ENCODE measurements around the gene SCN2A. TPM values are rescaled to one million over a fixed set of nuclear protein-coding genes. Genes with fewer than 3 reads are reported as not detected.

Gene SCN2A
- total RNA-seq, 1 experiment from 2014 or later, result 0.24 TPM

DNA sequence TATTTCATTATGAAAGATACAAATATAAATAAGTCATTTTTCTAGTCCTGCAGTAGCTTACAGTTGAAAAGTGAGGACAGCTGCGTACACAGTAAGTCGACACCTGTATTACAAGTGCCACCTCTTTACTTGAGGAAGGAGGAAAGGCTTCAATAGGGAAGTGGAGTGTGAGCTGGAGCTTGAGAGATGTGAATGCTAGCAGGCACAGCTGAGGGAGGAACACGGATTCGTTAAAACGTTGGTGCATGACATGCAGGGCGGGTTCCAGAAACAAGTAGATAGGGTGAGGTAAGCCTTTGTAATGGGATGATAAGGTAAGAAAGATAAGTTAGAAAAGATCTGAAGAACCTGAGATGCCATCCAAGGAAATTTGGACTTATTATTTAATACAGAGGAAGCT is 132.1 kb downstream of the SCN2A start:
- Histone ChIP-seq H3K23ac (ENCODE audit: insufficient read length, low read depth, low read length) (no peak overlapping the region), H3K9me3 (ENCODE audit: control insufficient read depth, low read depth, low read length) (no peaks in the 10 kb centered on the region), H2AK5ac (ENCODE audit: insufficient read length, low read length) (no peak overlapping the region), H3K14ac (ENCODE audit: insufficient read depth, low read length) (no peak overlapping the region), H3T11ph (ENCODE audit: low read length) (no peak overlapping the region), H2BK120ac (ENCODE audit: low read depth, low read length, poor library complexity, severe bottlenecking) (no peak overlapping the region), H2BK5ac (ENCODE audit: insufficient read length, low read length) (no peak overlapping the region), H3K4me1 (ENCODE audit: insufficient read depth, low read length) (peaks cover 3% of the 10 kb centered on the region; the same call in 1 of the 2 replicates), H4K20me1 (ENCODE audit: control insufficient read depth, insufficient read depth, insufficient read length) (no peaks in the 10 kb centered on the region), H3K79me1 (ENCODE audit: insufficient read depth, low read depth, low read length, poor library complexity, severe bottlenecking) (no peaks in the 10 kb centered on the region), H3K4ac (ENCODE audit: low read depth, low read length) (no peak overlapping the region), H3K23me2 (ENCODE audit: insufficient read length, low read depth, low read length, poor library complexity, severe bottlenecking) (no peaks in the 10 kb centered on the region), H3K27me3 (ENCODE audit: insufficient read depth, low read length) (no peaks in the 10 kb centered on the region), H4K91ac (ENCODE audit: insufficient read length, low read depth, low read length) (no peak overlapping the region), H3K9ac (ENCODE audit: extremely low read depth, insufficient read length, low read length) (no peak overlapping the region), H4K5ac (ENCODE audit: insufficient read length, low read depth, low read length) (no peak overlapping the region), H3K4me2 (ENCODE audit: insufficient read depth, insufficient read length, low read length) (no peak overlapping the region), H3K56ac (ENCODE audit: insufficient read length, low read depth, low read length) (no peak overlapping the region), H3K79me2 (ENCODE audit: insufficient read depth, low read length) (no peaks in the 10 kb centered on the region), H3K27ac (ENCODE audit: insufficient read length, low read depth, low read length) (no peak overlapping the region), H4K8ac (replicated peaks; ENCODE audit: insufficient read length, low read depth, low read length) (no peak overlapping the region), H3K18ac (ENCODE audit: insufficient read length, low read depth, low read length) (no peak overlapping the region), H2AFZ (ENCODE audit: low read length) (no peak overlapping the region), H2BK20ac (ENCODE audit: low read depth, low read length, poor library complexity, severe bottlenecking) (no peak overlapping the region), H2BK12ac (ENCODE audit: insufficient read length, low read depth, low read length) (no peak overlapping the region), H2BK15ac (ENCODE audit: low read depth, low read length) (no peak overlapping the region)
- Mint-ChIP-seq H3K36me3 (ENCODE audit: insufficient read depth in 1 of 3, low read depth in 3 of 3) (no peaks in the 10 kb centered on the region), H3K27ac (peak overlapping the region in 2 of 3 experiments; percentile 52 to 91; a peak in 5 of 7 replicates), H3K27me3 (ENCODE audit: low read depth) (no peaks in the 10 kb centered on the region), H3K4me1 (peaks cover 45 to 49% of the 10 kb centered on the region in 2 experiments), H3K4me3 (peak overlapping the region in 1 of 2 experiments; percentile 8; a peak in 1 of 5 replicates), H3K9me3 (no peaks in the 10 kb centered on the region; a peak in 1 of 5 replicates)
- peak; percentile 39 for DNase-seq
- TF ChIP-seq, protein P1, sequence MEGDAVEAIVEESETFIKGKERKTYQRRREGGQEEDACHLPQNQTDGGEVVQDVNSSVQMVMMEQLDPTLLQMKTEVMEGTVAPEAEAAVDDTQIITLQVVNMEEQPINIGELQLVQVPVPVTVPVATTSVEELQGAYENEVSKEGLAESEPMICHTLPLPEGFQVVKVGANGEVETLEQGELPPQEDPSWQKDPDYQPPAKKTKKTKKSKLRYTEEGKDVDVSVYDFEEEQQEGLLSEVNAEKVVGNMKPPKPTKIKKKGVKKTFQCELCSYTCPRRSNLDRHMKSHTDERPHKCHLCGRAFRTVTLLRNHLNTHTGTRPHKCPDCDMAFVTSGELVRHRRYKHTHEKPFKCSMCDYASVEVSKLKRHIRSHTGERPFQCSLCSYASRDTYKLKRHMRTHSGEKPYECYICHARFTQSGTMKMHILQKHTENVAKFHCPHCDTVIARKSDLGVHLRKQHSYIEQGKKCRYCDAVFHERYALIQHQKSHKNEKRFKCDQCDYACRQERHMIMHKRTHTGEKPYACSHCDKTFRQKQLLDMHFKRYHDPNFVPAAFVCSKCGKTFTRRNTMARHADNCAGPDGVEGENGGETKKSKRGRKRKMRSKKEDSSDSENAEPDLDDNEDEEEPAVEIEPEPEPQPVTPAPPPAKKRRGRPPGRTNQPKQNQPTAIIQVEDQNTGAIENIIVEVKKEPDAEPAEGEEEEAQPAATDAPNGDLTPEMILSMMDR (conservative IDR thresholded peaks at IDR 0.05), result no peak
- WGBS (ENCODE audit: extremely low coverage, insufficient read length, low lambda C conversion rate), result no CpG with 5 or more reads among the region's 6 CpGs

Measured in H9 (cell line).